ENCODE data around the gene GLDC.

DNA sequence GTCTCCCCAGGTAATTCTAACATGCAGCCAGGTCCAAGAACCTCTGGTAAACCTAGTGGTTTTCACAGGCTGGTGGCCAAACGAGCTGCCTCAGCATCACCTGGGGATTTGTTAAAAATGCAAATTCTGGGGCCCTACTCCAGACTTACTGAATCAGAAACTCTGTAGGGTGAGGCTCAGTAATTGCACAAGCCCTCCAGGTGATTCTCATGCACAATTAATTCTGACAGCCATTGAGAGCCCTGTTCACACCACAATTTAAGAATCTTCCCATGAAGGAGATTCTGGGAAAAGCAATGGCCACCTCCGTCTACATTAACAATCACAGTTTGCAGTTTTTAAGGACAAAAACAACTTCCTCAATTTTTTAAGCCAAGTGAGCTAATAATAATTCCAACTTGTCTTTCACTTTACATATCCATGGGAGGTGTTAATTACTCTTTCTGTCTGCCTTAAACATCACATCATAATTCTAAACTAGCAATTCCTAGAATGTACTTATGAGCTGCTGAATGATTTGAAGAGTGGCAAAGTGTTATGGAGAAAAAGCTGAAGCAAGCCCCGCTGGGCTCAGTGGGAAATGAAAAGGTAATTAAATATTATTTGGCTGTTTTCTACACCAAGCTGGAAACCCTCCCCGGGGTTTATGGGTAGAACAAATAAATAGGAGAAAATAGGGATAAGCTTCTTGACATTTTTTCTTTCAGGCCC lies 70.0 kb downstream of the GLDC start:
- TF ChIP-seq, protein P1, sequence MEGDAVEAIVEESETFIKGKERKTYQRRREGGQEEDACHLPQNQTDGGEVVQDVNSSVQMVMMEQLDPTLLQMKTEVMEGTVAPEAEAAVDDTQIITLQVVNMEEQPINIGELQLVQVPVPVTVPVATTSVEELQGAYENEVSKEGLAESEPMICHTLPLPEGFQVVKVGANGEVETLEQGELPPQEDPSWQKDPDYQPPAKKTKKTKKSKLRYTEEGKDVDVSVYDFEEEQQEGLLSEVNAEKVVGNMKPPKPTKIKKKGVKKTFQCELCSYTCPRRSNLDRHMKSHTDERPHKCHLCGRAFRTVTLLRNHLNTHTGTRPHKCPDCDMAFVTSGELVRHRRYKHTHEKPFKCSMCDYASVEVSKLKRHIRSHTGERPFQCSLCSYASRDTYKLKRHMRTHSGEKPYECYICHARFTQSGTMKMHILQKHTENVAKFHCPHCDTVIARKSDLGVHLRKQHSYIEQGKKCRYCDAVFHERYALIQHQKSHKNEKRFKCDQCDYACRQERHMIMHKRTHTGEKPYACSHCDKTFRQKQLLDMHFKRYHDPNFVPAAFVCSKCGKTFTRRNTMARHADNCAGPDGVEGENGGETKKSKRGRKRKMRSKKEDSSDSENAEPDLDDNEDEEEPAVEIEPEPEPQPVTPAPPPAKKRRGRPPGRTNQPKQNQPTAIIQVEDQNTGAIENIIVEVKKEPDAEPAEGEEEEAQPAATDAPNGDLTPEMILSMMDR (IDR thresholded peaks at IDR 0.05) = no peak
- TF ChIP-seq POLR2A (IDR thresholded peaks at IDR 0.05) = no peak
